Liver (tissue), 3 donors: ENCODE measurements around the gene ZNF793.

Experiments used
- EGR1 ChIP-seq, 2 donors: IDR thresholded peaks; 2 replicates each; pipeline ENCODE4 v1.6.1; 2016 to 2018; ENCODE audit warnings: antibody characterized with exemption in 2 of 2, low read depth in 2 of 2
- HNF4A ChIP-seq, 2 donors: conservative IDR thresholded peaks; 2 replicates each; pipeline ENCODE4 v1.6.1; 2016; ENCODE audit warnings: antibody characterized with exemption in 2 of 2, mild to moderate bottlenecking in 2 of 2
- NR2F2 ChIP-seq: IDR thresholded peaks from 2 replicates; pipeline ENCODE4 v1.6.1; 2016; ENCODE audit warnings: antibody characterized with exemption
- RAD21 ChIP-seq, 2 donors: IDR thresholded peaks; 2 replicates each; pipeline ENCODE4 v1.6.1; 2016; ENCODE audit warnings: antibody characterized with exemption in 2 of 2, mild to moderate bottlenecking in 2 of 2
- RXRA ChIP-seq, 2 donors: IDR thresholded peaks; 2 replicates each; pipeline ENCODE4 v1.6.1; 2017 to 2018; ENCODE audit warnings: antibody characterized with exemption in 2 of 2, mild to moderate bottlenecking in 1 of 2
- TAF1 ChIP-seq: conservative IDR thresholded peaks from 2 replicates; pipeline ENCODE4 v1.6.1; 2016; ENCODE audit warnings: antibody characterized with exemption, mild to moderate bottlenecking
- TF ChIP-seq, protein P1 (sequence below): IDR thresholded peaks from 2 replicates; pipeline ENCODE4 v1.6.1; 2016; ENCODE audit warnings: antibody characterized with exemption, mild to moderate bottlenecking
- TF ChIP-seq, protein P2 (sequence below): IDR thresholded peaks from 2 replicates; pipeline ENCODE4 v1.6.1; 2016; ENCODE audit warnings: antibody characterized with exemption
- TF ChIP-seq, protein P3 (sequence below): fragments of 150-350 bp; IDR thresholded peaks from 2 replicates; pipeline ENCODE4 v1.5.1; 2017; ENCODE audit warnings: improper control_type of control experiment, low read depth, low read length; ENCODE audit not compliant: missing input control
- TF ChIP-seq, protein P4 (sequence below): IDR thresholded peaks from 2 replicates; pipeline ENCODE4 v1.6.1; 2016; ENCODE audit warnings: antibody characterized with exemption
- TF ChIP-seq, protein P5 (sequence below): IDR thresholded peaks from 2 replicates; pipeline ENCODE4 v1.6.1; 2016; ENCODE audit warnings: antibody characterized with exemption
- donor health status: healthy.
- donor health status: healthy.

DNA sequence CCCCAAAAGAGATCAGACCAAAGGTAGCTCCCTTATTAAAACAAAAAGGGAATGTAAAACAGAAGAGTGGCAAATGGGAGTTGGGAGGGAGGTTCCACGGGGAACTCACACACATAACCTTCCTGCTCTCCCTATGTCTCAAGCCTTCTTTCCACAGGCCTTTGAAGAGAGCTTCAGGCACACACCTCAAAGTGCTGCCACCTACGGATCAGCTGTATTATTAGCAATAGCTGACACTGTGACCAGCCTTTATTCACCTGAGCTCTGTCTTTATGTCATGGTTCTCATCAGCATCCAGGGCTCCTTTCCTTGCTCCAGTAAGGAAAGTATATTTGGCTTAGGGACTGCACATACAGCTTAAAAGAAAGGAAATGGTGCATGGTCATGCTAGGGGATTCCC, 76.6 kb downstream of the ZNF793 start:
- TF ChIP-seq, protein P1, sequence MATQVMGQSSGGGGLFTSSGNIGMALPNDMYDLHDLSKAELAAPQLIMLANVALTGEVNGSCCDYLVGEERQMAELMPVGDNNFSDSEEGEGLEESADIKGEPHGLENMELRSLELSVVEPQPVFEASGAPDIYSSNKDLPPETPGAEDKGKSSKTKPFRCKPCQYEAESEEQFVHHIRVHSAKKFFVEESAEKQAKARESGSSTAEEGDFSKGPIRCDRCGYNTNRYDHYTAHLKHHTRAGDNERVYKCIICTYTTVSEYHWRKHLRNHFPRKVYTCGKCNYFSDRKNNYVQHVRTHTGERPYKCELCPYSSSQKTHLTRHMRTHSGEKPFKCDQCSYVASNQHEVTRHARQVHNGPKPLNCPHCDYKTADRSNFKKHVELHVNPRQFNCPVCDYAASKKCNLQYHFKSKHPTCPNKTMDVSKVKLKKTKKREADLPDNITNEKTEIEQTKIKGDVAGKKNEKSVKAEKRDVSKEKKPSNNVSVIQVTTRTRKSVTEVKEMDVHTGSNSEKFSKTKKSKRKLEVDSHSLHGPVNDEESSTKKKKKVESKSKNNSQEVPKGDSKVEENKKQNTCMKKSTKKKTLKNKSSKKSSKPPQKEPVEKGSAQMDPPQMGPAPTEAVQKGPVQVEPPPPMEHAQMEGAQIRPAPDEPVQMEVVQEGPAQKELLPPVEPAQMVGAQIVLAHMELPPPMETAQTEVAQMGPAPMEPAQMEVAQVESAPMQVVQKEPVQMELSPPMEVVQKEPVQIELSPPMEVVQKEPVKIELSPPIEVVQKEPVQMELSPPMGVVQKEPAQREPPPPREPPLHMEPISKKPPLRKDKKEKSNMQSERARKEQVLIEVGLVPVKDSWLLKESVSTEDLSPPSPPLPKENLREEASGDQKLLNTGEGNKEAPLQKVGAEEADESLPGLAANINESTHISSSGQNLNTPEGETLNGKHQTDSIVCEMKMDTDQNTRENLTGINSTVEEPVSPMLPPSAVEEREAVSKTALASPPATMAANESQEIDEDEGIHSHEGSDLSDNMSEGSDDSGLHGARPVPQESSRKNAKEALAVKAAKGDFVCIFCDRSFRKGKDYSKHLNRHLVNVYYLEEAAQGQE = no peak
- TF ChIP-seq, protein P2, sequence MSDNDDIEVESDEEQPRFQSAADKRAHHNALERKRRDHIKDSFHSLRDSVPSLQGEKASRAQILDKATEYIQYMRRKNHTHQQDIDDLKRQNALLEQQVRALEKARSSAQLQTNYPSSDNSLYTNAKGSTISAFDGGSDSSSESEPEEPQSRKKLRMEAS = no peak
- no peak for TF ChIP-seq RAD21 (IDR thresholded peaks at IDR 0.05)
- TF ChIP-seq, protein P3, sequence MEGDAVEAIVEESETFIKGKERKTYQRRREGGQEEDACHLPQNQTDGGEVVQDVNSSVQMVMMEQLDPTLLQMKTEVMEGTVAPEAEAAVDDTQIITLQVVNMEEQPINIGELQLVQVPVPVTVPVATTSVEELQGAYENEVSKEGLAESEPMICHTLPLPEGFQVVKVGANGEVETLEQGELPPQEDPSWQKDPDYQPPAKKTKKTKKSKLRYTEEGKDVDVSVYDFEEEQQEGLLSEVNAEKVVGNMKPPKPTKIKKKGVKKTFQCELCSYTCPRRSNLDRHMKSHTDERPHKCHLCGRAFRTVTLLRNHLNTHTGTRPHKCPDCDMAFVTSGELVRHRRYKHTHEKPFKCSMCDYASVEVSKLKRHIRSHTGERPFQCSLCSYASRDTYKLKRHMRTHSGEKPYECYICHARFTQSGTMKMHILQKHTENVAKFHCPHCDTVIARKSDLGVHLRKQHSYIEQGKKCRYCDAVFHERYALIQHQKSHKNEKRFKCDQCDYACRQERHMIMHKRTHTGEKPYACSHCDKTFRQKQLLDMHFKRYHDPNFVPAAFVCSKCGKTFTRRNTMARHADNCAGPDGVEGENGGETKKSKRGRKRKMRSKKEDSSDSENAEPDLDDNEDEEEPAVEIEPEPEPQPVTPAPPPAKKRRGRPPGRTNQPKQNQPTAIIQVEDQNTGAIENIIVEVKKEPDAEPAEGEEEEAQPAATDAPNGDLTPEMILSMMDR = no peak
- TF ChIP-seq, protein P4, sequence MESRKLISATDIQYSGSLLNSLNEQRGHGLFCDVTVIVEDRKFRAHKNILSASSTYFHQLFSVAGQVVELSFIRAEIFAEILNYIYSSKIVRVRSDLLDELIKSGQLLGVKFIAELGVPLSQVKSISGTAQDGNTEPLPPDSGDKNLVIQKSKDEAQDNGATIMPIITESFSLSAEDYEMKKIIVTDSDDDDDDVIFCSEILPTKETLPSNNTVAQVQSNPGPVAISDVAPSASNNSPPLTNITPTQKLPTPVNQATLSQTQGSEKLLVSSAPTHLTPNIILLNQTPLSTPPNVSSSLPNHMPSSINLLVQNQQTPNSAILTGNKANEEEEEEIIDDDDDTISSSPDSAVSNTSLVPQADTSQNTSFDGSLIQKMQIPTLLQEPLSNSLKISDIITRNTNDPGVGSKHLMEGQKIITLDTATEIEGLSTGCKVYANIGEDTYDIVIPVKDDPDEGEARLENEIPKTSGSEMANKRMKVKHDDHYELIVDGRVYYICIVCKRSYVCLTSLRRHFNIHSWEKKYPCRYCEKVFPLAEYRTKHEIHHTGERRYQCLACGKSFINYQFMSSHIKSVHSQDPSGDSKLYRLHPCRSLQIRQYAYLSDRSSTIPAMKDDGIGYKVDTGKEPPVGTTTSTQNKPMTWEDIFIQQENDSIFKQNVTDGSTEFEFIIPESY = no peak
- TF ChIP-seq TAF1 = no peak
- TF ChIP-seq NR2F2 = no peak
- TF ChIP-seq RXRA (IDR thresholded peaks at IDR 0.05) = no peak
- TF ChIP-seq EGR1 (IDR thresholded peaks at IDR 0.05; ENCODE audit: low read depth in 2 of 2) = no peak
- TF ChIP-seq, protein P5, sequence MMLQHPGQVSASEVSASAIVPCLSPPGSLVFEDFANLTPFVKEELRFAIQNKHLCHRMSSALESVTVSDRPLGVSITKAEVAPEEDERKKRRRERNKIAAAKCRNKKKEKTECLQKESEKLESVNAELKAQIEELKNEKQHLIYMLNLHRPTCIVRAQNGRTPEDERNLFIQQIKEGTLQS = no peak
- no peak for TF ChIP-seq HNF4A (conservative IDR thresholded peaks at IDR 0.05)
